Measurements from ENCODE around the gene LRCH4.

- no peak for TF ChIP-seq CTCF (conservative IDR thresholded peaks at IDR 0.05)
- TF ChIP-seq ZFX (IDR thresholded peaks at IDR 0.05) = no peak
These were observed 47.6 kb downstream of the LRCH4 start for GRCh38 chr7:100538348-100538653.

All from C4-2B (cell line).